ENCODE measurements around the gene PCED1A.

The PCED1A gene

DNA sequence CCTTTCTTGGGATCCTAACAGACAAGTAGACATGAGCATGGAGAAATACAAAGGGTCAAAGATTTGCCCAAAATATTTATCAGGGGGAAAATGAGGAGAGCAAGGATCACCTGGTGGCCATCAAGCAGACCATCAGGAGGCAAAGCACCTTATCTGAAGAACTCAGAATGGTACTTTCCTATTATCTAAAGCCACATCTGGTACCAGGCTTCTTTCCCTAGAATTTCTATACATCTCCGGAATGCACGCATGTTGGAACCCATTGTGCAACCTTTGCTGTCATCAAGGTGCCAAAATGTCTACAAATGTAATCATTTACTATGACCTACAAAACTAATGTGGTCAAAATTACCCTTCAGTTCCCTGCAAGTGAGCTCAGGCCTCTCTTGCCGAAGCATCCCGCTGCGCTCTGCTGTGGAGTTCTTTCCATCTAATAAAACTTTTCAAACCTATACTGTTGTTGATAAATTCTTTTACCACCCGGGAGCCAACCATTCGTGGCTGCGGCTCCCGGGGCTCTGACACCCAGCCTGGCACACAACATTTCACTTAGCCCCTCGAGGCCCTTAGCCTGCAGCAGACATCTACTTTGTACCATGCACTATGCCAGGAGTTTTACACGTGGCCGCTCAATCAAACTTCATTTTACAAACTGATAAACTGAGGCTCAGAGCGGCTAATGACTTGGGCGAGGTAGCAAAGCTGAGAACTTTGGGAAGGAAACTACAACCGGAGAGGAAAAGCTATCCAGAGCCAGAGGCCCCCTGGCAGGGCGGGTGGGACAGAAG, 36.2 kb downstream of the PCED1A start:
- DNase-seq: no peak

DNA sequence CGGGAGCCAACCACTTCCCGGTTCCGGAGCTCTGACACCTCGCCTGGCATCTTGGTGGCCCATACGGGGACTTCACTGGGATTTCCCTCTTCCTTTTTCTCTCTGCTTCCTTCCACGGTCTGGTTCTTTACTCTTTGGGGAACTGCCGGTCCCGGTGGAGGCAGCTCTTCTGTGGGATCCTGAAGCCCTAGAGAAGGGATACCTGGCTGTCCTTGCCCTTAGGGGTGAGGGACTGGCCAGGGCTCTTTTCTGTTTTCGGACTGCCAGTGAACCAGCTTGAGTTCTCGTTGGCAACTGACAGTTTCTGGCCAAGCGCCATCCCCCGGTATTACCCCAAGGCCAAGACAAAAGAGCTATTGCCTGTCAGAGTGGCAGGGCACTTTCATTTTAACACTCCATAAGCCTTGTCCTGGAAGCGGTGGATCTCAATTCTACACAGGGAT, 39.1 kb downstream of the PCED1A start:
- DNase-seq: no peak

DNA sequence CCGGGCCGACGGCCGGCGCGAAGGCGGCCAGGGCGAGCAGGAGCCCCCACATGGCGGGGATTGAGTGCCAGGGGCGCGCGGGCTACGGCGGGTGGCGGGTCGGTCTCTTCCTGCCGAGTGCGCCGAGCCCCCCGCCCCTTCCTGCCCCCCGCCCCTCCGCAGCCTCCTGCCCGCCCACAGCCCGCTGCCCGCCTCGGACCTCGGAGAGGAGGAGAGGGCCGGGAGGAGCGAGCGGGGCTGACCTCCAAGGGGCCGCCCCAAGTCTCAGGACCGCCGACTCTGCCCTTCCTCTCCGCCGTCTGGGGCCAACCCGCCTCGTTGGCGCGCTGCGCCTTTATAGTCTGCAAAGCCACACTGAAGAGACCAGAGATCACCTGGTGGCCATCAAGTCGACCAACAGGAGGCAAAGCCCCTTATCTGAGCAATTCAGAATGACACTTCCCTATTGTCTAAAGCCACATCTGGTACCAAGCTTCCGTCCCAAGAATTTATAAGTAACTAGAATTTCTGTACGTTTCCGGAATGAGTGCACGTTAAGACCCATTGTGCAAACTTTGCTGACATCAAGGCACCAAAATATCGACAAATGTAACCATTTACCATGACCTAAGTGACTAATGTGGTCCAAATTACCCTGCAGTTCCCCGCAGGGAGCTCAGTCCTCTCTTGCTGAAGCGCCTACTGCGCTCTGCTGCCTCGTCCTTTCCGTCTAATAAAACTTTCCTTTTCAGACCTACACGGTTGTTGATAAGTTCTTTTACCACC, 39.8 kb downstream of the PCED1A start, which contains the start of gene CPXM1:
CPXM1 (minus strand) TSS at position 107 of the 765 bp plus-strand sequence; CDS start at position 52, 55 bp downstream.
- DNase-seq: peak; percentile 12

DNA sequence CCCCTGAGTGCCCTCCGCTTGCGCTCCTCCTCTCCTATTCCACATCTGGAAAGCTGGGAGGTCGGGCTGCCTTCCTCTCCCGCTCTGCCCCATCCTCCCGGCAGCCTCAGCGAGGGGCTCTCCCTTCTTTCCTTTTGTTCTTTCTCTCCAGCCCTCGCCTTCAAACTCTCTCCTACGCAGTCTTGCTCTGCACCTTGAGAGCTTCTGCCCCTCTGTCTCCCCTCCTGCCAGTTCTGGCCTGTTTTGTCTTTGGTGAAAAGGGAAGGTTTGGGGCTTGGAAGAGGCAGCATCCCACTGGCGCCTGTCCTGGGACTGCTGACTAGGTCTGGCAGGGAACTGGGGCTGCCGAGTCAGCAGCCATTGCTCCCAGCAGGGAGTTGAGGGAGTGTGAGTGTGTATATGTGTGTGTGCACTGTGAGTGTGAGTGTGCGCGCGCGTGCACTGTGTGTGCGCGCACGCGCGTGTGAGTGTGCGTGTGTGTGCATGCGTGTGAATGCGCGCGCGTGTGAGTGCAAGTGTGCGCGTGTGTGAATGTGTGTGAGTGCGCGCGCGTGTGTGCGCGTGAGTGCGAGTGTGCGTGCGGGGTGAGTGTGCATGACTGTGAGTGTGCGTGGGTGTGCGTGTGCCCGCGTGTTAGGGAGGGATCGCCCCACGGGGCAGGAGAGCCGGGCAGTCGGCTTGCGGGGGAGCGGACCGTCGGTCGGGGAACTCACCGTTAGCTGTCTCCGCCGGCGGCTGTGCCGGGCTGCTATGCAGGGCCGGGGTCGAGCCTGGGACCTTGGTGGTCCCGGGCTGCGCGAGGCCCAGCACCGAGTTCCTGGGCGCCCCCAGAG, 40.6 kb downstream of the PCED1A start:
- peak; percentile 9 for DNase-seq

DNA sequence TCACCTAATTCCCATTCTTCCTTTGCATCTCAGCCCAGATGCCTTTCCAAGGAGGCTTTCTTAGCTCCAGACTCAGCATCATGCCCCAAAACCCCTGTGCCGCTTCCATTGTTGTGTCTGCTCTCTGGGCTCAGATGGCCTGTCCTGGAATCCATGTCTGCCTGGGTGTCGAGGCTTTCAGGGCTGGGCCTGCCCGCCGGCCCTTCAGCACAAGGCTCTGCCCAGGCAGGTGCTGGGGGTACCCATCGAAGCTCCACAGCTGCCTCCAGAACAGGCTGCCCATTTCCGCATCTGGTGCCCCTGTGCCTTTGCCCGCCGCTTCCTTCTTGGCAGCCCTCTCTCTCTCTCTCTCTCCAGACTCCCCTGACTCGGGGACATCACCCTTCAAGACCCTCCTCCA, 41.2 kb downstream of the PCED1A start:
- DNase-seq: no peak

DNA sequence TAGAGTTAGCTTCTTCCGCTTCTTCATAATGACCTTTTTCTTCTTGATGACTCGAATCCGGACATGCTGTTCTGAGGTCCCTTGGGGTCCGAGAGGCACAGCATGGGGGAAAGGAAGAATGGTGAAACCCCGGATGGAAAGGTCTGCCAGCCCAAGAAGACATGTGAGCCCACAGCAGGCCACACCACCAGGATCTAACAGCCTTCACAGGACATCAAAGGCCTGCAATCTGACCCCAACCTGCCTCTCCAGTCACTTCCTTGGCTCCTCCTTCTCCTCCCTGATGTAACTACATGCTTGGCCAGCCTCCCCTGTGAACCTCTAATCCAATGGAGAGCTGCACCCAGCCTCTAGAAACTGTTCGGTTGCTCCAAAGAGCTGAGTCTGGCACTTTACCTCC, 41.6 kb downstream of the PCED1A start:
- DNase-seq: no peak

DNA sequence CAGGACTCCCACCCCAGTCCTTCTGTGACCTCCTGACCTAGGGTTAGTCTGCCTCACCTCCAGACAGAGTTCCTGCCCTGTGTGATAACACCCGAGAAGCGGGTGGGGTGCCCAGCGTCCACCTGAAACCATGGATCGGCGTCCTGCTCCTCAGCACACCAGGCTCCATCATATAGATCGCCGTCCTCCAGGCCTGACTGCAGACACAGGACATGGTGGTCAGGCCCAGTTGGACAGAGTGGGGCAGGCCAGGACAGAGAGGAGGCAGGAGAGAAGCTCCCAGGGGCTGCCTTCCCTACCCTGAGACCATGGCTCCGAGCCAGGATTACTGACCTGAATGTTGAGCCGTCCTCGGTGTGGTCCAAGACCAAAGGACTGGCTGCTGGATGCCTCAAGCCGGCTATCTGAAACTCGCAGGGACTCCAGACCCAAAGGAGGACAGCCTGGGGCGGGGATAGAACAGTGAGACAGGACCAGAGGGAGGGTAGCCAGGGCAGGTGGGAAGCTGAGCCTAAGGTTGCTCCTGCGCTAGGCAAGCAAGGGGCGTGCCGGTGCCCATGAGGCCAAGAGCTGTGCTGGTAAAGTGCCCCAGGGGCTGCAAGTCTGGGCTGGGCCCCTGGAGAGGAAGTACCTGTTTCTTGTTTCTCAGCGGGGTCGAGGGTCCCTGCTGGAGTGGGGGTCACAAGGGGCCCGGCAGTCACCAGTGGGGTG, 42.2 kb downstream of the PCED1A start:
- no peak for DNase-seq

DNA sequence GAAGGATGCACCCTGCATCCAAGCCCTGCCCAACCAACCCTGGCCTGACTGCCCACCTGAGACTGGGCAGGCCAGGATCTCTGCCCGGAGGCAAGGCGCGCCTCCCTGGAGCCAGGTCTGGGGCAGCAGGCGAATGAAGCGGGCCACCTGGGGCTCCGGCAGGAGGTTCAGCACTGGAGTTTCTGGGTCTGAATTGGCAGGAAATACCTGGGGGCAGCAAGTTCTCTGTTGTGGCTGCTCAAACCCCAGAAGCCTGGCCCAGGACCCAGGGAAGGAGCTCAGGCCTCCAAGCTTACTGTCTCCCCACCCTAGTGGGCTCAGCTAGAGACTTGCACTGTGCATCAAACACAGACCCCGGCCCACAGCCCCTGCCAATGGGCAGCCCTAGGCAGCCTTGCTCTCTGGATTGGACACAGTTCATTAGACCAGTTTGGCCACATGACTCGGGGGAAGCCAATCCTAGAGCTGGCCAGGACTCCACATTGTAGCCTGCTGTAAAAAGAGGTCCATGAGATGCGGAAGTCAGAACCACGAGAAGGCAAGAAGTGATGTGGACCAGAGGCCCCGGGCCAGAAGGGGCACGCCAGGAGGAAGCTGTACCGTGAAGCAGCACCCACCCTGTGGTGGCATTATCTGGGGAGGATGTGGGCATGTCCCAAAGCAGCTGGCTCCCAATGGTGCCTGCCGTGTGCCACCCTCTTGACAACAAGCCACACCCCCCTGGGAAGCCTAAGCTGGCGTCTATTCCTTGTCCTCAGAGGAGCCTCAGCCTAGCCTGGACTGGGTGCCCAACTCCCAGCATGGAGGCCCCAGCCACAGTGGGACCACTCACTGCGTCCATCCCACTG, 43.1 kb downstream of the PCED1A start:
- DNase-seq: no peak

DNA sequence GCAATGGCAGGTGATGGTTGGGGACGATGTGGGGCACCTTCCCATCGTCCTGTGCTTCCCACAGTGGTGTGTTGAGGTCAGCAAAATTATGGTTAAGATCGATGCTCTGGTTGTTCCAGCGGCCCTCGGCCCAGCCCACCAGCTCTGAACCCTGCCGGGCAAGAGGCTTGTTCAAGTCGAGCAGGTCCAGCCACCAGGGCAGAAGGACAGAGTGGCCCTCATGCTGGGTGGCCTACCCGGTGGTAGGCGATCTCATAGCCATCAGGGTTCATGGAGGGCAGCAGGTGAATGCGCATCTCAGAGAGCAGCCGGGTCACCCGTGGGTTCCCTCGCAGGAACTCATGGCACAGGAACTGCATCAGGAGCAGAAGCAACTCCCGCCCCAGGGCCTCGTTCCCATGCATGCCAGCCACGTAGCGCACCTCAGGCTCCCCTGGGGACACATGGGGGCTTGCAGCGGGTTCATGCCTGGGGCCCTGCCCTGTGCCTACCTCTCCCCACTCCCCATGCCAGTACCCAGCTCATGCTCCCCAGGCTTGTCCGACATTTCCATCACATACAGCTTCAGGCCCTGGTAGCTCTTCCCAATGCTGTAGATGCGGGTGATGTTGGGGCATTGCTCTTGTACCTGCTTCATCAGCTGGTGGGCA, 44.3 kb downstream of the PCED1A start:
- DNase-seq: no peak

DNA sequence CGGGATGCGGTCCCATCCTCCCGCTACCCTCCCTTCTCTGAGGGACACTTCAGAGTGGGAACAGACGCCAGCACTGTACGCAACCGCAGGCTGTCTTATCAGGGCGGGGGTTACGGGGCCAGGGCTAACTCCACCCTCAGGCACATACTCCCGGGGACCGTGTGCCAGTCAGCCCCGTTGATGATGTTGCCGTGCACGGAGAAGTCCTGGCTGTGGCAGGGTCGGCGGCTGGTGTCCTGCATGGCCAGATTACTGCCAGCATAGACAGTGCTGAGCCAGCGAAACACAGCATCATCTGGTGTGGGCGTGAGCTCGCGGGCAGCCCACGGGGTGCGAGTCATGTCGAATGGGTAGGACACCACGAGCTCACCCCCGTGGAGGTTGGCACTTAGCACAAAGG, 45.0 kb downstream of the PCED1A start:
- DNase-seq: no peak

DNA sequence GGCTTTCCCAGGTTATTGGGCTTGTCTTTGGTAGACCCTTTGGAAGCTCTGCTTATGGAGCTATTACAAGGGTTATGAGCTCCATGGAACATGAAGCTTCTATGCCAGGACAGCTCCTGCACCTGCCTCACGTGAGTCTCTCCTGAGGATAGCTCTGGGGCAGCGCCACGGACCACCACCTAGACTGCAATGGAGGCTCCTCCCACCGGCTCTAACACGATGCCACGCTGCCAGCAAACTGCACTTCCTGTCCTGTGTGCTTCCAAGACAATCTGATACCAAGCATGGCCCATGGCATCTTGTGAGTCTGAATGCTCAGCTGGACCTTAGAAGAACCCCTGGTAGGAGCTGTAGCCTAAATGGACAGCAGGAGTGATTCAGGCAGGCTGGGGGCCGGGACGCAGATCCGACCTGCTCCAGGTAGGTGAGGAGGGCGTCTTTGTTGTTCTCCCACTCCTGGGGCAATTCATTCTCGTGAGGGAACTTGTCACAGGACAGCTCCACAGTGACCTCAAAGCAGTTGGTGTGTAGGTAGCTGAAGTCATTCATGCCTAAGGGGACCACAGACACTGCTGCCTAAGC, 45.5 kb downstream of the PCED1A start:
- DNase-seq: no peak

DNA sequence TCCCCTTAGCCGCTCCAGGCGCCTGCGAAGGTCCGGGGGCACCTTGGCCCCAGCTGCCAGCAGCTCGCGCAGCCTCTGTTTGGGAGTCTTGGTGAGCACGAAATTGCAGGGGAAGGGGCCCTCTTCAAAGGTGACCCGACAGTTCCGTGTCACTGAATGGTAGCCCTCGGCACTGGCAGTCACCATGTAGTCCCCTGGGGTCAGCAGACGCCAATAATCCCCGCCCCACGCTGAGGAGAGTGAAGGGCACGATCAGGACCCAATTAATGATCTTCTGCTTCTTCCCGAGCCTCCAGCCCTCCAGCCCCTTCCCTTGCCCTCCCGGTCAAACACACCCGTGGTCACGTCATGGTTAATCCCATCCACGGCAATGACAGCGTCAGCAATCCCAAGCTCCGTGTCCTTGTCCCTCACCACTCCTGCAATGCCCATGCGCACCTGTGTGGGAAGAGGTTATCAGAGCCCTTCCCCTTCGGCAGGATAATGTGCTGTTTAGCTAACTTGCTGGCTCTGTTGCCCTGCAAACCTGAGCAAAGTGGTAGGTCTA, 46.2 kb downstream of the PCED1A start:
- DNase-seq: no peak

DNA sequence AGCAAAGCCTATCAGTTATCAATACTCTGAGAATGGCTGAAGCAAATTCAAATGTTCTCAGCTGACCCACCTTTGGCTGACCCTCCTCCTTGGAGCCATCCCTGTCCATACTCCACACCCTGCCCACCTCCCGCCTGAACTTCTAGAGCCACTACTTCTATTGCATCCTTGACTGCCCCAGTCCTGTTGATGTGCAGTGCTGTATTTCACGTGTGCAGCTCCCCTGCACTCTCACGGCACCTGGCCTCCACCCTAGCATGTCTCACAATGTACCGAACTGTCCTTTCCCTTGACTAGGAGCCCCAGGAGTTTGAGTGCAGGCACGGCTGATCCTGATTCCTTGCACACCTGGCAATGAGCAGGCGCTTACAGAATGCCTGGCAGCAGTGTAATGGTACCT, 47.0 kb downstream of the PCED1A start:
- no peak for DNase-seq

Data from fibroblast of skin of abdomen (primary cell).